HEK293 (cell line): ENCODE data around the gene MIF4GD.
A peak's percentile ranks its signal among the peaks of the same experiment; 100 is the strongest.

ENCODE experiments used
- FEZF1 ChIP-seq: fragments of 450-650 bp; formaldehyde crosslinking; IDR thresholded peaks from 2 replicates; pipeline ENCODE4 v1.5.1; 2016; ENCODE audit warnings: missing biosample characterization, missing genetic modification characterization
- GLIS1 ChIP-seq: fragments of 450-650 bp; formaldehyde crosslinking; IDR thresholded peaks from 2 replicates; pipeline ENCODE4 v1.5.1; 2016; ENCODE audit warnings: missing biosample characterization, missing genetic modification characterization
- YY1 ChIP-seq: fragments of 450-650 bp; formaldehyde crosslinking; IDR thresholded peaks from 2 replicates; pipeline ENCODE4 v1.5.1; 2018; ENCODE audit warnings: missing biosample characterization, missing genetic modification characterization
- ZBTB21 ChIP-seq: fragments of 450-650 bp; formaldehyde crosslinking; IDR thresholded peaks from 2 replicates; pipeline ENCODE4 v1.5.1; 2017; ENCODE audit warnings: missing biosample characterization, missing genetic modification characterization
- ZBTB48 ChIP-seq: fragments of 450-650 bp; formaldehyde crosslinking; IDR thresholded peaks from 2 replicates; pipeline ENCODE4 v1.5.1; 2016; ENCODE audit warnings: missing biosample characterization, missing genetic modification characterization
- ZBTB7A ChIP-seq: fragments of 450-650 bp; formaldehyde crosslinking; IDR thresholded peaks from 2 replicates; pipeline ENCODE4 v1.5.1; 2016; ENCODE audit warnings: low read depth, missing biosample characterization, missing genetic modification characterization
- ZFHX2 ChIP-seq: fragments of 450-650 bp; formaldehyde crosslinking; conservative IDR thresholded peaks from 2 replicates; pipeline ENCODE4 v1.5.1; 2016; ENCODE audit warnings: missing biosample characterization, missing genetic modification characterization
- ZNF132 ChIP-seq: fragments of 450-650 bp; formaldehyde crosslinking; IDR thresholded peaks from 2 replicates; pipeline ENCODE4 v1.5.1; 2017; ENCODE audit warnings: missing biosample characterization, missing genetic modification characterization, borderline replicate concordance
- ZNF202 ChIP-seq: fragments of 450-650 bp; formaldehyde crosslinking; IDR thresholded peaks from 2 replicates; pipeline ENCODE4 v1.5.1; 2016; ENCODE audit warnings: missing biosample characterization, missing genetic modification characterization, borderline replicate concordance
- ZNF214 ChIP-seq: fragments of 450-650 bp; formaldehyde crosslinking; IDR thresholded peaks from 2 replicates; pipeline ENCODE4 v1.5.1; 2017; ENCODE audit warnings: missing biosample characterization, mild to moderate bottlenecking, missing genetic modification characterization, borderline replicate concordance
- ZNF292 ChIP-seq: fragments of 450-650 bp; formaldehyde crosslinking; IDR thresholded peaks from 2 replicates; pipeline ENCODE4 v1.5.1; 2016; ENCODE audit warnings: low read depth, missing biosample characterization, missing genetic modification characterization, borderline replicate concordance
- ZNF341 ChIP-seq: fragments of 450-650 bp; formaldehyde crosslinking; IDR thresholded peaks from 2 replicates; pipeline ENCODE4; 2016; ENCODE audit warnings: low read depth, missing biosample characterization, missing genetic modification characterization
- ZNF544 ChIP-seq: fragments of 450-650 bp; formaldehyde crosslinking; IDR thresholded peaks from 2 replicates; pipeline ENCODE4 v1.5.0; 2017; ENCODE audit warnings: missing biosample characterization, missing genetic modification characterization
- ZNF549 ChIP-seq: fragments of 450-650 bp; IDR thresholded peaks from 2 replicates; pipeline ENCODE4 v1.5.1; 2018; ENCODE audit warnings: missing biosample characterization, missing genetic modification characterization, mild to moderate bottlenecking, inconsistent platforms, moderate library complexity
- ZNF626 ChIP-seq: fragments of 450-650 bp; sonication (Bioruptor Pico); formaldehyde crosslinking; IDR thresholded peaks from 2 replicates; pipeline ENCODE4 v1.5.1; 2018; ENCODE audit warnings: missing biosample characterization, missing genetic modification characterization, inconsistent platforms
- ZNF658 ChIP-seq: fragments of 450-650 bp; formaldehyde crosslinking; IDR thresholded peaks from 2 replicates; pipeline ENCODE4; 2016; ENCODE audit warnings: missing biosample characterization, missing genetic modification characterization
- ZNF837 ChIP-seq: fragments of 450-650 bp; formaldehyde crosslinking; IDR thresholded peaks from 2 replicates; pipeline ENCODE4 v1.5.1; 2016; ENCODE audit warnings: missing biosample characterization, missing genetic modification characterization
- TF ChIP-seq, protein P1 (sequence below): fragments of 450-650 bp; formaldehyde crosslinking; IDR thresholded peaks from 2 replicates; pipeline ENCODE4 v1.5.1; 2016; ENCODE audit warnings: missing biosample characterization, missing genetic modification characterization
- TF ChIP-seq, protein P2 (sequence below): fragments of 450-650 bp; formaldehyde crosslinking; IDR thresholded peaks from 2 replicates; pipeline ENCODE4 v1.5.1; 2016; ENCODE audit warnings: missing biosample characterization, missing genetic modification characterization
- TF ChIP-seq, protein P3 (sequence below): fragments of 450-650 bp; formaldehyde crosslinking; IDR thresholded peaks from 2 replicates; pipeline ENCODE4 v1.5.1; 2016; ENCODE audit warnings: missing biosample characterization, missing genetic modification characterization
- TF ChIP-seq, protein P4 (sequence below): fragments of 450-650 bp; formaldehyde crosslinking; IDR thresholded peaks from 2 replicates; pipeline ENCODE4 v1.5.1; 2016; ENCODE audit warnings: missing biosample characterization, missing genetic modification characterization
- TF ChIP-seq, protein P5 (sequence below): fragments of 450-650 bp; formaldehyde crosslinking; IDR thresholded peaks from 2 replicates; pipeline ENCODE4 v1.5.1; 2016; ENCODE audit warnings: missing biosample characterization, missing genetic modification characterization
- TF ChIP-seq, protein P6 (sequence below): fragments of 450-650 bp; formaldehyde crosslinking; IDR thresholded peaks from 2 replicates; pipeline ENCODE4 v1.5.1; 2016; ENCODE audit warnings: missing biosample characterization, missing genetic modification characterization
- TF ChIP-seq, protein P7 (sequence below): fragments of 450-650 bp; formaldehyde crosslinking; IDR thresholded peaks from 2 replicates; pipeline ENCODE4 v1.5.1; 2017; ENCODE audit warnings: missing biosample characterization, missing genetic modification characterization

The MIF4GD gene

DNA sequence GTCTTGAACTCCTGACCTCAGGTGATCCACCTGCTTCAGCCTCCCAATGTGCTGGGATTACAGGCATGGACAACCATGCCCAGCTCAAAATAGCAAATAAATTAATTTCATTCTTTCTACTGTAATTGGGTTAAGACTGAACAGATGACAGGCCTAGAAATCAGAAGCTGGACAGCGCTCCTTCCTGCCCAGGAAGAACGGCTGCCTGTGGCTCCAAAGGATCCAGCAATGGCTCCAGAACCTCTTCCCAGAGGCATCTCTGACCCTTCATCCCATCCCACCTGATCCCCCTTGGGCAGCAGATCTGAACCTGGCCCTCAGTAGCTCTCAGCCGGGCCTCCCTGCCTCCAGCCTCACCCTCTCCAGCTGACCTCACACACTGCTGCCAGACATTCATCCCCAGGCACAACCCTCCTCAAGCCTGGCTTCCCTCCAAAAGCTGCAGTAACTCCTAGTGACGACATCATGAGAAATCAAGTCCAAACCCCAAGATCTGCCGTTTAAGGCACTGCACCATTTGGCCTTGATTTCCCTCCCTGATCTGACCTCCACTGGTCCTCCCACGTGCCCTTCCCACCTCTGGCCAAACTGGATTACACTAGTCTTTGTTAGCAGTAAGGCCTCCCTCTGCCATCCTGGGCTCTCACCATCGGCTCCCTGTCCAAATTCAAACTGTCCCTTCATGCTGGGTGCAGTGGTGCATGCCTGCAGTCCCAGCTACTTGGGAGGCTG, 3.1 kb upstream of the MIF4GD start (continued):
- TF ChIP-seq, protein P1, sequence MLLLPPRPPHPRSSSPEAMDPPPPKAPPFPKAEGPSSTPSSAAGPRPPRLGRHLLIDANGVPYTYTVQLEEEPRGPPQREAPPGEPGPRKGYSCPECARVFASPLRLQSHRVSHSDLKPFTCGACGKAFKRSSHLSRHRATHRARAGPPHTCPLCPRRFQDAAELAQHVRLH (tag by site-specific recombination): no peak
- TF ChIP-seq FEZF1 (tag by site-specific recombination): no peak
- TF ChIP-seq, protein P2, sequence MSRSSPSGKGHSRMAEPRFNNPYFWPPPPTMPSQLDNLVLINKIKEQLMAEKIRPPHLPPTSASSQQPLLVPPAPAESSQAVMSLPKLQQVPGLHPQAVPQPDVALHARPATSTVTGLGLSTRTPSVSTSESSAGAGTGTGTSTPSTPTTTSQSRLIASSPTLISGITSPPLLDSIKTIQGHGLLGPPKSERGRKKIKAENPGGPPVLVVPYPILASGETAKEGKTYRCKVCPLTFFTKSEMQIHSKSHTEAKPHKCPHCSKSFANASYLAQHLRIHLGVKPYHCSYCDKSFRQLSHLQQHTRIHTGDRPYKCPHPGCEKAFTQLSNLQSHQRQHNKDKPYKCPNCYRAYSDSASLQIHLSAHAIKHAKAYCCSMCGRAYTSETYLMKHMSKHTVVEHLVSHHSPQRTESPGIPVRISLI: no peak
- TF ChIP-seq ZNF549 (tag by site-specific recombination): no peak
- TF ChIP-seq, protein P3, sequence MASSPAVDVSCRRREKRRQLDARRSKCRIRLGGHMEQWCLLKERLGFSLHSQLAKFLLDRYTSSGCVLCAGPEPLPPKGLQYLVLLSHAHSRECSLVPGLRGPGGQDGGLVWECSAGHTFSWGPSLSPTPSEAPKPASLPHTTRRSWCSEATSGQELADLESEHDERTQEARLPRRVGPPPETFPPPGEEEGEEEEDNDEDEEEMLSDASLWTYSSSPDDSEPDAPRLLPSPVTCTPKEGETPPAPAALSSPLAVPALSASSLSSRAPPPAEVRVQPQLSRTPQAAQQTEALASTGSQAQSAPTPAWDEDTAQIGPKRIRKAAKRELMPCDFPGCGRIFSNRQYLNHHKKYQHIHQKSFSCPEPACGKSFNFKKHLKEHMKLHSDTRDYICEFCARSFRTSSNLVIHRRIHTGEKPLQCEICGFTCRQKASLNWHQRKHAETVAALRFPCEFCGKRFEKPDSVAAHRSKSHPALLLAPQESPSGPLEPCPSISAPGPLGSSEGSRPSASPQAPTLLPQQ (tag by site-specific recombination): peak; percentile 56
- TF ChIP-seq ZBTB48 (tag by site-specific recombination): peak; percentile 64; the same call in 1 of the 2 replicates
- TF ChIP-seq ZBTB7A (tag by site-specific recombination): 0 out of 2 replicates have a peak, but pooled peaks have one; percentile 54
- peak; percentile 83 for TF ChIP-seq ZBTB21 (tag by site-specific recombination)
- TF ChIP-seq ZNF132 (tag by site-specific recombination): no peak
- TF ChIP-seq, protein P4, sequence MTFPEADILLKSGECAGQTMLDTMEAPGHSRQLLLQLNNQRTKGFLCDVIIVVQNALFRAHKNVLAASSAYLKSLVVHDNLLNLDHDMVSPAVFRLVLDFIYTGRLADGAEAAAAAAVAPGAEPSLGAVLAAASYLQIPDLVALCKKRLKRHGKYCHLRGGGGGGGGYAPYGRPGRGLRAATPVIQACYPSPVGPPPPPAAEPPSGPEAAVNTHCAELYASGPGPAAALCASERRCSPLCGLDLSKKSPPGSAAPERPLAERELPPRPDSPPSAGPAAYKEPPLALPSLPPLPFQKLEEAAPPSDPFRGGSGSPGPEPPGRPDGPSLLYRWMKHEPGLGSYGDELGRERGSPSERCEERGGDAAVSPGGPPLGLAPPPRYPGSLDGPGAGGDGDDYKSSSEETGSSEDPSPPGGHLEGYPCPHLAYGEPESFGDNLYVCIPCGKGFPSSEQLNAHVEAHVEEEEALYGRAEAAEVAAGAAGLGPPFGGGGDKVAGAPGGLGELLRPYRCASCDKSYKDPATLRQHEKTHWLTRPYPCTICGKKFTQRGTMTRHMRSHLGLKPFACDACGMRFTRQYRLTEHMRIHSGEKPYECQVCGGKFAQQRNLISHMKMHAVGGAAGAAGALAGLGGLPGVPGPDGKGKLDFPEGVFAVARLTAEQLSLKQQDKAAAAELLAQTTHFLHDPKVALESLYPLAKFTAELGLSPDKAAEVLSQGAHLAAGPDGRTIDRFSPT (tag by site-specific recombination): 0 out of 2 replicates have a peak, but pooled peaks have one; percentile 30
- no peak for TF ChIP-seq ZNF626
- no peak for TF ChIP-seq ZNF658 (tag by site-specific recombination)
- no peak for TF ChIP-seq ZNF341 (tag by site-specific recombination)
- TF ChIP-seq GLIS1: peak; percentile 72
- no peak for TF ChIP-seq ZNF214 (tag by site-specific recombination)
- no peak for TF ChIP-seq YY1 (tag by site-specific recombination)
- TF ChIP-seq, protein P5, sequence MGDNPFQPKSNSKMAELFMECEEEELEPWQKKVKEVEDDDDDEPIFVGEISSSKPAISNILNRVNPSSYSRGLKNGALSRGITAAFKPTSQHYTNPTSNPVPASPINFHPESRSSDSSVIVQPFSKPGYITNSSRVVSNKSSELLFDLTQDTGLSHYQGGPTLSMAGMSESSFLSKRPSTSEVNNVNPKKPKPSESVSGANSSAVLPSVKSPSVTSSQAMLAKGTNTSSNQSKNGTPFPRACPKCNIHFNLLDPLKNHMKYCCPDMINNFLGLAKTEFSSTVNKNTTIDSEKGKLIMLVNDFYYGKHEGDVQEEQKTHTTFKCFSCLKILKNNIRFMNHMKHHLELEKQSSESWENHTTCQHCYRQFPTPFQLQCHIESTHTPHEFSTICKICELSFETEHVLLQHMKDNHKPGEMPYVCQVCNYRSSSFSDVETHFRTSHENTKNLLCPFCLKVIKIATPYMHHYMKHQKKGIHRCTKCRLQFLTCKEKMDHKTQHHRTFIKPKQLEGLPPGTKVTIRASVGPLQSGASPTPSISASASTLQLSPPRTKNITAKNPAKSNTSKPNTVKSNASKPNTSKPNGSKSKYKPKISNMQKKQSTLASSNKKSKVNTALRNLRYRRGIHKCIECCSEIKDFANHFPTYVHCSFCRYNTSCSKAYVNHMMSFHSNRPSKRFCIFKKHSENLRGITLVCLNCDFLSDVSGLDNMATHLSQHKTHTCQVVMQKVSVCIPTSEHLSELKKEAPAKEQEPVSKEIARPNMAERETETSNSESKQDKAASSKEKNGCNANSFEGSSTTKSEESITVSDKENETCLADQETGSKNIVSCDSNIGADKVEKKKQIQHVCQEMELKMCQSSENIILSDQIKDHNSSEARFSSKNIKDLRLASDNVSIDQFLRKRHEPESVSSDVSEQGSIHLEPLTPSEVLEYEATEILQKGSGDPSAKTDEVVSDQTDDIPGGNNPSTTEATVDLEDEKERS: 0 out of 2 replicates have a peak, but pooled peaks have one; percentile 63
- peak; percentile 62 for TF ChIP-seq ZFHX2
- no peak for TF ChIP-seq ZNF202 (tag by site-specific recombination)
- no peak for TF ChIP-seq ZNF837 (tag by site-specific recombination)
- TF ChIP-seq ZNF544 (tag by site-specific recombination): no peak
- no peak for TF ChIP-seq ZNF292 (tag by site-specific recombination)
- TF ChIP-seq, protein P6, sequence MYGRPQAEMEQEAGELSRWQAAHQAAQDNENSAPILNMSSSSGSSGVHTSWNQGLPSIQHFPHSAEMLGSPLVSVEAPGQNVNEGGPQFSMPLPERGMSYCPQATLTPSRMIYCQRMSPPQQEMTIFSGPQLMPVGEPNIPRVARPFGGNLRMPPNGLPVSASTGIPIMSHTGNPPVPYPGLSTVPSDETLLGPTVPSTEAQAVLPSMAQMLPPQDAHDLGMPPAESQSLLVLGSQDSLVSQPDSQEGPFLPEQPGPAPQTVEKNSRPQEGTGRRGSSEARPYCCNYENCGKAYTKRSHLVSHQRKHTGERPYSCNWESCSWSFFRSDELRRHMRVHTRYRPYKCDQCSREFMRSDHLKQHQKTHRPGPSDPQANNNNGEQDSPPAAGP (tag by site-specific recombination): peak; percentile 80; the same call in 1 of the 2 replicates
- TF ChIP-seq, protein P7, sequence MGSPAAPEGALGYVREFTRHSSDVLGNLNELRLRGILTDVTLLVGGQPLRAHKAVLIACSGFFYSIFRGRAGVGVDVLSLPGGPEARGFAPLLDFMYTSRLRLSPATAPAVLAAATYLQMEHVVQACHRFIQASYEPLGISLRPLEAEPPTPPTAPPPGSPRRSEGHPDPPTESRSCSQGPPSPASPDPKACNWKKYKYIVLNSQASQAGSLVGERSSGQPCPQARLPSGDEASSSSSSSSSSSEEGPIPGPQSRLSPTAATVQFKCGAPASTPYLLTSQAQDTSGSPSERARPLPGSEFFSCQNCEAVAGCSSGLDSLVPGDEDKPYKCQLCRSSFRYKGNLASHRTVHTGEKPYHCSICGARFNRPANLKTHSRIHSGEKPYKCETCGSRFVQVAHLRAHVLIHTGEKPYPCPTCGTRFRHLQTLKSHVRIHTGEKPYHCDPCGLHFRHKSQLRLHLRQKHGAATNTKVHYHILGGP (tag by site-specific recombination): no peak
